ENCODE data around the gene DENND1B.
"Not testable (repeated sequence)": the region's sequence is repeated elsewhere in the genome, so short reads cannot be mapped to it uniquely, and the experiment has no call there.

The DENND1B gene

GRCh38 chr1:197783510-197783948 is 8.2 kb upstream of the DENND1B start:
- DNase-seq, result no peak

- DNase-seq, result no peak
These were observed 7.6 kb upstream of the DENND1B start for GRCh38 chr1:197782722-197783360.

- DNase-seq, result no peak
These were observed 6.9 kb upstream of the DENND1B start for GRCh38 chr1:197781968-197782721.

- no peak for DNase-seq
These were observed 4.6 kb upstream of the DENND1B start for GRCh38 chr1:197779921-197780320.

DNA sequence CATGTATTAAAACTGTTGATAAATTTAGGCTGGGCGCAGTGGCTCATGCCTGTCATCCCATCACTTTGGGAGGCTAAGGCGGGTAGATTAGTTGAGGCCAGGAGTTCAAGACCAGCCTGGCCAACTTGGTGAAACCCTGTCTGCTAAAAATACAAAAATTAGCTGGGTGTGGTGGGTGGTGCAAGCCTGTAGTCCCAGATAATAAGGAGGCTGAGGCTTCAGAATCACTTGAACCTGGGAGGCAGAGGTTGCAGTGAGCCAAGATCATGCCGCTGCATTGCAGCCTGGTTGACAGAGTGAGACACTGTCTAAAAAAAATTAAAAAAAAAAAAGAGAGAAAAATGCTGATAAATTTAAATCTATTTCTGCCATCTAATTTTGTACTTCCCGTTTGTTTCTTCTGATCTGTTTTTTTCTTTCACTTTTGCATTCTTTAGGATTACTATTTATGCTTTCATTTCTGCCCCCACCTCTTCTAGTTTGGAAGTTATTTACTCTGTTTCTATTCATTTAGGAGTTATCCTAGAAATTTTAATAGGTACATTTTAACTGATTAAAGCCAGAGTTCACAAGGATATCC is 3.2 kb upstream of the DENND1B start:
- DNase-seq, result no peak

DNA sequence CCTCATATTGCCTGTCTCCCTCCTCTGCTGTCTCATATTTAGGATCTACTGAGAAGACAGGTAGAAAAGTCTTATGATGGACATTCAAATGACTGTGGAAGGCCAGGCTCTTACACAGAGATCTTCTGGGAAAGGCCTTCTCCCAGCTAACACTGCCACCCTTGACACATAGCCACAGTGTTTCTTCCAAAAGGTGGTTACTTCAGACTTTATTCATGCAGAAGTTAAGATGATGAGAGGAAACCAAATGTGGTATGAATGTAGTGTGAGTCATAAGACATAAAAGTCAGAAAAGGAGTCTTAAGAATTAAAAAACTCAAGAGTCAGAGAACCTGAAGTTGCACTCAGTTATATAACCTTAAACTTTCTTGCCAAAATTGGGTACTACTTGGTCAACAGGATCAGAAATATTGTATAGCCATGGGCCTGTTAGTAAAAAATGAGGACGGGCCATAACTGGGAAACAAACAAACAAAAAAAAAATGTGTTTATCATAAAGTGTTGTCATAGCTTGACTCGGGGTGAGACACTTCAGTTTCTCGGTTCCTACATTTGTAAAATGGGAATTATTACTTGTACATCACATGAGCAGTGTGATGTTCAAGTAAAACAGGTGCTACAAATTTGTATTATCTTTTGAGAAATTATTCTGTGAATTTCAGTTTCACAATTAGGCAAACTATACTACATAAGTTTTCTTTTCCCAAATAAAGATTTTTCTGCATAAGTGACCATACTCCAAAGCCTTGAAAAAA is 1.2 kb upstream of the DENND1B start:
- peak; percentile 56 for DNase-seq

- peak; percentile 50 for DNase-seq
These were observed 606 bp downstream of the DENND1B start for GRCh38 chr1:197774466-197775281.

DNA sequence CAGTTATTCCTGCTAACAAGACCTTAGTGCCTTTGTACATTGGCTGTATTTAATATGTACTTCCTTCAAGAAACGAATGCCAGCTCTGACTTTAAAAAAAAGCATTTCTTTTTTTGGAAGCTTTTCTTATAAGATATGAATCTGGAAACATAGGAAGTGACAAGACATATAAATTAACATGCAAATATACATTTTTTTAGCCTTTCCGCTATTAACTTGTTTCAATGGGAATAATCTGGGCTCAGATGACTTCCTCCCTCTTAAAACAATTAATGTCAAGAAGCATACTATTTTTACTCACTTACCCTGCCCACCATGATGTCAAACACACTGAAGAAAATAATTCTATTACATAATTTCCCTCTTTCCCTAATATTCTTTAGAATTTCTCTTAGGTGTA is 1.4 kb downstream of the DENND1B start:
- no peak for DNase-seq

- no peak for DNase-seq
These were observed 3.2 kb downstream of the DENND1B start for GRCh38 chr1:197771904-197772556.

DNA sequence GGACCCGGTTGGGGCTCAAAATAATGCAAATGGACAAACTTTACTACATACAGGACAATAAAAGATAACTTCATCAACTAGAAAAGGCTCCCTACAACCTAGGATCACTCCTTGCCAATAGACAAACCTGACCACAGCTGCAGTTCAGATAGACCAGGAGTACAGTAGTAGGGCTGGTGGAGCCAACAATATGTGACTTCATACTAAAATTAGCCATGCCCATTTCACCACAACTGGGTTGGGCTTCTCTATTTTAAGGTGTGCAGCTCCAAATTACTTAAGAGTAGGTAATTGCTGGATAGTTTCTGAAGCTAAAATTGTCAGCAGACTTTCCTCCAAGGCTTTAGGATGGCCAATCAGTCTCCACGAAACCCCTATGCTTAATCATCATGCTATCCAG is 3.9 kb downstream of the DENND1B start:
- DNase-seq, result no peak

- DNase-seq, result no peak
These were observed 5.0 kb downstream of the DENND1B start for GRCh38 chr1:197770243-197770642.

GRCh38 chr1:197769287-197769686 is 6.0 kb downstream of the DENND1B start:
- no peak for DNase-seq

GRCh38 chr1:197768014-197768805 is 7.1 kb downstream of the DENND1B start:
- no peak for DNase-seq

- DNase-seq, result no peak
These were observed 11.5 kb downstream of the DENND1B start for GRCh38 chr1:197763769-197764168.

- no peak for DNase-seq
These were observed 12.0 kb downstream of the DENND1B start for GRCh38 chr1:197763307-197763706.

GRCh38 chr1:197761654-197762053 is 13.6 kb downstream of the DENND1B start:
- DNase-seq, result no peak

DNA sequence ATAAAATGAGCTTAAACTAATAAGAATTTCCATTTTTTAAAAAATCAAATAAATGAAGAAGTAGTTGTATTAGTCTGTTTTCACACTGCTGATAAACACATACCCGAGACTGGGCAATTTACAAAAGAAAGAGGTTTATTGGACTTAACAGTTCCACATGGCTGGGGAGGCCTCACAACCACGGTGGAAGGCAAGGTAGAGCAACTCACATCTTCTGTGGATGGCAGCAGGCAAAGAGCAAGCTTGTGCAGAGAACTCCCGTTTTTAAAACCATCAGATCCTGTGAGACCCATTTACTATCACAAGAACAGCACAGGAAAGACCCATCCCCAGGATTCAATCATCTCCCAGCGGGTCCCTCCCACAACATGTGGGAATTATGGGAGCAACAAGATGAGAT is 19.7 kb downstream of the DENND1B start:
- DNase-seq, result not testable (repeated sequence)

DNA sequence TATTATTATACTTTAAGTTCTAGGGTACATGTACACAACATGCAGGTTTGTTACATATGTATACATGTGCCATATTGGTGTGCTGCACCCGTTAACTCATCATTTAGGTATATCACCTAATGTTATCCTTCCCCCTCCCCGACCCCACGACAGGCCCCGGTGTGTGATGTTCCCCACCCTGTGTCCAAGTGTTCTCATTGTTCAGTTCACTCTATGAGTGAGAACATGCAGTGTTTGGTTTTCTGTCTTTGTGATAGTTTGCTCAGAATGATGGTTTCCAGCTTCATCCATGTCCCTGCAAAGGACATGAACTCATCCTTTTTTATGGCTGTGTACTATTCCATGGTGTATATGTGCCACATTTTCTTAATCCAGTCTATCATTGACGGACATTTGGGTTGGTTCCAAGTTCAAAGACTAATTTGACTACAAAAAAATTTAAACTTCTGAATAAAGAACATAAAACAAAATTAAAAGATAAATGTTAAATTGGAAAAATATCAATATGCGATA is 22.6 kb downstream of the DENND1B start:
- DNase-seq, result not testable (repeated sequence)

GRCh38 chr1:197750366-197750765 is 24.9 kb downstream of the DENND1B start:
- DNase-seq, result no peak

- DNase-seq, result no peak
These were observed 29.4 kb downstream of the DENND1B start for GRCh38 chr1:197745911-197746310.

GRCh38 chr1:197744979-197745378 is 30.3 kb downstream of the DENND1B start:
- DNase-seq, result no peak

Measured in CD4-positive, alpha-beta T cell treated with Interleukin-17A for 1 hour (primary cell).